GM10847 (cell line): ENCODE results near the gene F2.

Experiments used
- POLR2A ChIP-seq: IDR thresholded peaks from 2 replicates; pipeline ENCODE4 v1.6.1; 2011; ENCODE audit not compliant: insufficient read length; ENCODE audit errors: extremely low read depth

F2 gene

GRCh38 chr11:46724088-46724487 is 5.1 kb downstream of the F2 start:
- no peak for TF ChIP-seq POLR2A

DNA sequence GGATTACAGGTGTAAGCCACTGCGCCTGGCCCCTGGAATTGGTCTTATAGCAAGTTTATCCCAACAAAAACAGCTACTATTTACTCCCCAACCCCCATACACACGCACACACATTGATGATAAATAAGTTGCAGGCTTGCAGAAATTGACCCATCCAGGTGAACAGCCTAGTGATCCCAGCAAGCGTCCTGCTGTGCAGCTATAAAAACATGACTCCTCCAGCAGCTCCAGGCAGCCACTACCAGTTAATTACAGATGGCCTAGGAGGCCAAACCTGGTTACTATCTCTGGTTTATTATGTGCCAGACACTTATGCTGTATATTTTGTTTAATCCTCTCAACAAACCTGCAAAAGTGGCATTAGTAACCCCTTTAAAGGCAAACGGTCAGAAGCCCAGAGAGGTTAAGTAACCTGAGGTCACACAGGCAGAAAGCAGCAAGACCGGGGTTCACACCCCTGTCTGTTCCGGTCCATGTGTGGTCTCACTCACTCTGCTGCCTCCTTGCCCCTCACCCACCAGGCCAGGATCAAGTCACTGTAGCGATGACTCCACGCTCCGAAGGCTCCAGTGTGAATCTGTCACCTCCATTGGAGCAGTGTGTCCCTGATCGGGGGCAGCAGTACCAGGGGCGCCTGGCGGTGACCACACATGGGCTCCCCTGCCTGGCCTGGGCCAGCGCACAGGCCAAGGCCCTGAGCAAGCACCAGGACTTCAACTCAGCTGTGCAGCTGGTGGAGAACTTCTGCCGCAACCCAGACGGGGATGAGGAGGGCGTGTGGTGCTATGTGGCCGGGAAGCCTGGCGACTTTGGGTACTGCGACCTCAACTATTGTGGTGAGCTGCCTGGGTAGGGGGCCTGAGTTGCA is 6.6 kb downstream of the F2 start:
- no peak for TF ChIP-seq POLR2A

DNA sequence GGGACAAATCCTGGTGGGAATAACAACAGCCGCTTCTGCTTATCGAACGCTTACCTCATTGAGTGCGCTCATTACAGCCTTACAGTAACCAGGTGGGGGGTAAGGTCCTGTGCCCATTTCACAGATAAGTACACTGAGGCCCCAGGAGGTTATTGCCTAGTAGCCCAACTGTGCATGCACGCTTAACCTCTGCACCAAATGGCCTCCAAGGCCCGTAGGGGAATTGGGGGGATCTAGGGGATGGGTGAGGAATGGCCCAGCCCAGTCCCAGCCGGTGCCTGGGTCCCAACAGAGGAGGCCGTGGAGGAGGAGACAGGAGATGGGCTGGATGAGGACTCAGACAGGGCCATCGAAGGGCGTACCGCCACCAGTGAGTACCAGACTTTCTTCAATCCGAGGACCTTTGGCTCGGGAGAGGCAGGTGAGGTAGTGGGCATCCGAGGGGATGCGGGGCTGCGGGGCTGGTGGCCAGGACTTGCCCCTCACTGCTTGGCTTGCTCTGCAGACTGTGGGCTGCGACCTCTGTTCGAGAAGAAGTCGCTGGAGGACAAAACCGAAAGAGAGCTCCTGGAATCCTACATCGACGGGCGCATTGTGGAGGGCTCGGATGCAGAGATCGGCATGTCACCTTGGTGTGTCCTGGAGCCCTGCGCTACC is 7.3 kb downstream of the F2 start:
- no peak for TF ChIP-seq POLR2A

DNA sequence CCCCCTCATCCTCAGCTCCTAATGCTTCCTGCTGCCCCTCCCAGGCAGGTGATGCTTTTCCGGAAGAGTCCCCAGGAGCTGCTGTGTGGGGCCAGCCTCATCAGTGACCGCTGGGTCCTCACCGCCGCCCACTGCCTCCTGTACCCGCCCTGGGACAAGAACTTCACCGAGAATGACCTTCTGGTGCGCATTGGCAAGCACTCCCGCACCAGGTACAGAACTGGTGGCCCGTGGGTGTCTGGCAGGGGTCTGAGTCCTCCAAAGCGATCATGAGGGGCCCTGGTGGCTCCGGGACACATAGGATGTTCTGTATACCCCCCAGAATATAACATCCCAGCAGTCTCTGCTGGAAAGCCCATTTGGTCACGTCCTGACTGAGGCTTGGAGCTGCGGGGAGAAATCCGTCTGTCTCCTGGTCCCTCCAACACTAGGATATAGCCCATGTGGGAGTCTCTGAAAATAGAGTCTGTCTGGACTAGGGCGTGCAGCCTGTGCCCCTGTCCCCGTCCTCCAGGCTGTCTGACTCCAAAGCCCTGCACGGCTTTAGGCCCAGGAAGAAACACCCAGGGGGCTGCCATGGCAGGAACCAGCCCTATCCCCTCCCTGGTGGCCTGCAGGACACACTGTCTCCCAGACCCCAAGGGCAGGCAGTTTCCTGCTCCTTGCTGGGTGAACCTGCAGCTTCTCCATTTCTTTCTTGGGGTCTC is 9.1 kb downstream of the F2 start:
- no peak for TF ChIP-seq POLR2A

DNA sequence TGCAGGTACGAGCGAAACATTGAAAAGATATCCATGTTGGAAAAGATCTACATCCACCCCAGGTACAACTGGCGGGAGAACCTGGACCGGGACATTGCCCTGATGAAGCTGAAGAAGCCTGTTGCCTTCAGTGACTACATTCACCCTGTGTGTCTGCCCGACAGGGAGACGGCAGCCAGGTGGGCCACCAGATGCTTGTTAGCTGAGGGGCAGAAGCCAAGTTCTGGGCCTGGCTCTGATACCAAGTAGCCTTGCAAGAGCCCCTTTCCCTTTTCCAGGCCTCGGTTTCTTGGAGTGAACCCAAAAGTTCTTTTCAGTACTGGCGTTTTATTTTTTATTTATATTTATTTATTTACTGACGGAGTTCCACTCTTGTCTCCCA is 9.6 kb downstream of the F2 start:
- TF ChIP-seq POLR2A: no peak

- no peak for TF ChIP-seq POLR2A
Measured at GRCh38 chr11:46729110-46730027, 10.4 kb downstream of the F2 start.

- TF ChIP-seq POLR2A: no peak
Measured at GRCh38 chr11:46731545-46731944, 12.5 kb downstream of the F2 start.

DNA sequence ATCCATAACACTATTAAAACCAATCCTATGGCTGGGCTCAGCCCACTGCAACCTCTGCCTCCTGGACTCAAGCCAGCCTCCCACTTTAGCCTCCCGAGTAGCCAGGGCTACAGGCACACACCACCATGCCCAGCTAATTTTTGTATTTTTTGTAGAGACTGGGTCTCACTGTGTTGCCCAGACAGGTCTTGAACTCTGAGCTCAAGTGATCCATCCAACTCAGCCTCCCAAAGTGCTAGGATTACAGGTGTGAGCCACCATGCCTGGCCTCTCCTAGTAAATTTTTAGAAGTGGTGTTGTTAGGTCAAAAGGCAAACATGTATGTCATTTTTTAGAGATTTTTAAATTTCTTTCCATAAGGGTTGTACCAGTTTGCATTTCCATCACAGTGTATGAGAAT is 14.2 kb downstream of the F2 start:
- no peak for TF ChIP-seq POLR2A

DNA sequence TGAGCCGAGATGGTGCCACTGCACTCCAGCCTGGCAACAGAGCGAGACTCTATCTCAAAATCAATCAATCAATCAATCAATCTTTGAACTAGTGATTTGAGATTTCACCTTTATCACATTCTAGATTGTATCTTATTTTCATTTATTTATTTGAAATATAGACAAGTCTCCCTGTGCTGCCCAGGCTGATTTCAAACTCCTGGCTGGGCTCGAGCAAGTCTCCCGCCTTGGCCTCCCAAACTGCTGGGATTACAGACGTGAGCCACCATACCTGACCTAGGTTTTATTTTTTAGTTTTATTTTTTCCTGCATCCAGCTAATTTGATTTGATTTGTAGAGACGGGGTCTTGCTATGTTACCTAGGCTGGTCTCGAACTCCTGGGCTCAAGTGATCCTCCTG is 17.1 kb downstream of the F2 start:
- TF ChIP-seq POLR2A: no peak

GRCh38 chr11:46736615-46737014 is 17.6 kb downstream of the F2 start:
- no peak for TF ChIP-seq POLR2A

GRCh38 chr11:46737699-46738098 is 18.7 kb downstream of the F2 start:
- TF ChIP-seq POLR2A: no peak

DNA sequence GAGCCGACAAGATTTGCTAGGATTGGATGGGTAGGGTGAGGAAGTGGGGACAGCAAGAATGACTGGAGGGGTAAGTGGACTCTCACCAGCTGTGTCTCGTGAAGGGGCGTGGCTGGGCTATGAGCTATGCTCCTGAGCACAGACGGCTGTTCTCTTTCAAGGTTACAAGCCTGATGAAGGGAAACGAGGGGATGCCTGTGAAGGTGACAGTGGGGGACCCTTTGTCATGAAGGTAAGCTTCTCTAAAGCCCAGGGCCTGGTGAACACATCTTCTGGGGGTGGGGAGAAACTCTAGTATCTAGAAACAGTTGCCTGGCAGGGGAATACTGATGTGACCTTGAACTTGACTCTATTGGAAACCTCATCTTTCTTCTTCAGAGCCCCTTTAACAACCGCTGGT is 19.9 kb downstream of the F2 start:
- no peak for TF ChIP-seq POLR2A

DNA sequence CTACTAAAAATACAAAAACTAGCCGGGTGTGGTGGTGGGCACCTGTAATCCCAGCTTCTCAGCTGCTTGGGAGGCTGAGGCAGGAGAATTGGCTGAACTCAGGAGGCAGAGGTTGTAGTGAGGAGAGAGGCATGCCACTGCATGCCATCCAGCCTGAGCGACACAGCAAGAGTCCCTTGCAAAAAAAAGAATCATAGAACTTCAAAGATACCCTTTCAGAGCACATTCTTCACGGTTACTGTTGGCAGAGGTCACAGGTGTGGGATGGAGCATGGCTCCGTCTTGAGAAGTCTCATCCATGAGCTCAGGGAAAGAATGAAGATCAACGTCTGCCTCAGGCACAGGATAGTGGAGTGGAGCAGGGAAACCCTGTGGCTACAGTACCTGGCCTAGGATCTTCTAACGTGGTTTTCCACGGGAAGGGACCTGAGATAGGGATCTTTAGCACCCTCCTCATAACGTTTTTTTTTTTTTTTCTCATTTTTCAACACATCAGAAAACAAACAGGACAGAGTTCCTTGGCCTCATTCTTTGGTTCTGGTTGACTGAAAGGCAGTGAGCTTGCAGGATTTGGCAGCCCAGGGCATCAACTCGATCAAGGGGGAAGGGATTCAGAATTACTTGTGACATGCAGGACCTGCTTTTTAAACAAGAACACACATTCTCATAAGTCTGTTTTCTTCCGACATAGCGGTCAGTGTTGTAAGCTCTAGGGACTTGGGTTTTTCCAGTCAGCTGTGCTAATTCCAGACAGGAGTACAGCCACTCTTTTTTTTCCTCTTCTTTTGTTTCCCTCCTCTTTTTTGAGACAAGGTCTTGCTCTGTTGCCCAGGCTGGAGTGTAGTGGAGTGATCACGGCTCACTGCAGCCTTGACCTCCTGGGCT is 22.8 kb downstream of the F2 start:
- no peak for TF ChIP-seq POLR2A

GRCh38 chr11:46743043-46743442 is 24.0 kb downstream of the F2 start:
- no peak for TF ChIP-seq POLR2A

- TF ChIP-seq POLR2A: no peak
Measured at GRCh38 chr11:46743693-46744339, 24.8 kb downstream of the F2 start.
